Neural cell (in vitro differentiated cells): ENCODE results near the gene MTCH1. TPM values are rescaled to one million over a fixed set of nuclear protein-coding genes. Genes with fewer than 3 reads are reported as not detected.

ENCODE experiments used
- H2AFZ ChIP-seq: fragments of 200-600, 300-800 bp; sonication (generic), shearing (Covaris generic); 2 replicates; pipeline ENCODE4 v1.6.0; 2014; ENCODE audit warnings: low read depth, mild to moderate bottlenecking, antibody characterized with exemption, low read length, moderate library complexity
- H3F3A ChIP-seq: fragments of 200-600 bp; shearing (Covaris generic); 2 replicates; pipeline ENCODE4 v1.6.1; 2016; ENCODE audit warnings: mild to moderate bottlenecking, moderate library complexity, mixed read lengths, antibody characterized with exemption, low read length; ENCODE audit not compliant: insufficient read depth, poor library complexity, severe bottlenecking
- H3K27ac ChIP-seq: fragments of 200-600, 300-800 bp; sonication (generic), shearing (Covaris generic); 2 replicates; pipeline ENCODE4 v1.5.1; 2014; ENCODE audit warnings: mild to moderate bottlenecking, low read length, moderate library complexity
- H3K27me3 ChIP-seq: fragments of 300-800, 200-600 bp; sonication (generic), shearing (Covaris generic); 2 replicates; pipeline ENCODE4 v1.6.0; 2014; ENCODE audit warnings: mild to moderate bottlenecking, low read depth, low read length, moderate library complexity; ENCODE audit not compliant: insufficient read depth
- H3K36me3 ChIP-seq: fragments of 300-800, 200-600 bp; sonication (generic), shearing (Covaris generic); 2 replicates; pipeline ENCODE4 v1.5.1; 2014; ENCODE audit warnings: mild to moderate bottlenecking, antibody characterized with exemption, low read length, moderate library complexity; ENCODE audit not compliant: insufficient read depth
- H3K4me2 ChIP-seq: fragments of 300-800, 200-600 bp; sonication (generic), shearing (Covaris generic); 2 replicates; pipeline ENCODE4 v1.6.0; 2014; ENCODE audit warnings: mild to moderate bottlenecking, low read length
- H3K4me3 ChIP-seq: fragments of 300-800, 200-600 bp; sonication (generic), shearing (Covaris generic); 2 replicates; pipeline ENCODE4 v1.5.1; 2014; ENCODE audit warnings: mild to moderate bottlenecking, low read length, moderate library complexity
- H3K79me2 ChIP-seq: fragments of 200-600 bp; shearing (Covaris generic); replicated peaks from 2 replicates; pipeline ENCODE4 v1.6.0; 2014; ENCODE audit warnings: mild to moderate bottlenecking, low read length, moderate library complexity; ENCODE audit not compliant: insufficient read depth
- H3K9ac ChIP-seq: fragments of 300-800, 200-600 bp; sonication (generic), shearing (Covaris generic); 2 replicates; pipeline ENCODE4 v1.6.1; 2016; ENCODE audit warnings: mild to moderate bottlenecking, low read length, mixed read lengths
- H3K9me2 ChIP-seq: fragments of 200-600 bp; shearing (Covaris generic); 2 replicates; pipeline ENCODE4 v1.6.1; 2016; ENCODE audit warnings: mild to moderate bottlenecking, low read length, mixed read lengths; ENCODE audit not compliant: insufficient read depth
- H3K9me3 ChIP-seq: fragments of 200-600, 300-800 bp; sonication (generic), shearing (Covaris generic); 2 replicates; pipeline ENCODE4 v1.6.1; 2016; ENCODE audit warnings: mild to moderate bottlenecking, mixed run types, low read length, moderate library complexity, mixed read lengths
- H4K20me1 ChIP-seq: fragments of 200-600 bp; shearing (Covaris generic); 2 replicates; pipeline ENCODE4 v1.6.1; 2016; ENCODE audit warnings: mild to moderate bottlenecking, mixed run types; ENCODE audit not compliant: insufficient read depth
- CTCF ChIP-seq: fragments of 450-650 bp; IDR thresholded peaks from 2 replicates; pipeline ENCODE4 v1.5.1; 2014; ENCODE audit warnings: antibody characterized with exemption, mild to moderate bottlenecking, moderate library complexity; ENCODE audit not compliant: poor library complexity, severe bottlenecking
- EP300 ChIP-seq: fragments of 450-650 bp; conservative IDR thresholded peaks from 2 replicates; pipeline ENCODE4 v1.6.1; 2014; ENCODE audit warnings: antibody characterized with exemption, mild to moderate bottlenecking, moderate library complexity; ENCODE audit not compliant: poor library complexity, severe bottlenecking
- EZH2 ChIP-seq: fragments of 200-600, 300-800 bp; shearing (Covaris generic), sonication (generic); IDR thresholded peaks from 2 replicates; pipeline ENCODE4 v1.6.1; 2014; ENCODE audit warnings: antibody characterized with exemption, low read length, borderline replicate concordance, mild to moderate bottlenecking; ENCODE audit not compliant: insufficient read depth, poor library complexity, severe bottlenecking
- POLR2AphosphoS5 ChIP-seq: IDR thresholded peaks from 2 replicates; pipeline ENCODE4 v1.6.1; 2012
- RAD21 ChIP-seq: fragments of 450-650 bp; conservative IDR thresholded peaks from 2 replicates; pipeline ENCODE4 v1.6.1; 2014; ENCODE audit warnings: antibody characterized with exemption, mild to moderate bottlenecking, moderate library complexity
- REST ChIP-seq: IDR thresholded peaks from 2 replicates; pipeline ENCODE4 v1.6.1; 2012; ENCODE audit warnings: borderline replicate concordance
- SMC3 ChIP-seq: fragments of 450-650 bp; conservative IDR thresholded peaks from 2 replicates; pipeline ENCODE4 v1.6.1; 2014; ENCODE audit warnings: antibody characterized with exemption, mild to moderate bottlenecking, moderate library complexity; ENCODE audit not compliant: poor library complexity
- polyA plus RNA-seq: library from polyadenylated mRNA; depleted of rRNA; stranded (reverse); fragments of >200 nt; gene quantifications from 2 replicates; pipeline ENCODE4 v1.2.3, GENCODE V29; 2014

MTCH1 gene
- polyA plus RNA-seq, 1 donor from 2014 or later = 217 TPM

GRCh38 chr6:37027811-37028469 lies 41.9 kb upstream of the MTCH1 start:
- Histone ChIP-seq H3K9me3 (no peaks in the 10 kb centered on the region), H3K4me3 (no peak overlapping the region), H3F3A (no peaks in the 10 kb centered on the region), H3K9me2 (no peaks in the 10 kb centered on the region), H3K27me3 (no peaks in the 10 kb centered on the region), H4K20me1 (no peaks in the 10 kb centered on the region), H3K4me2 (no peak overlapping the region), H2AFZ (no peak overlapping the region), H3K79me2 (no peaks in the 10 kb centered on the region), H3K36me3 (no peaks in the 10 kb centered on the region), H3K9ac (no peak overlapping the region), H3K27ac (no peak overlapping the region)
- TF ChIP-seq RAD21 (no peak), SMC3 (no peak), EZH2 (no peak), CTCF (no peak), REST (no peak)

DNA sequence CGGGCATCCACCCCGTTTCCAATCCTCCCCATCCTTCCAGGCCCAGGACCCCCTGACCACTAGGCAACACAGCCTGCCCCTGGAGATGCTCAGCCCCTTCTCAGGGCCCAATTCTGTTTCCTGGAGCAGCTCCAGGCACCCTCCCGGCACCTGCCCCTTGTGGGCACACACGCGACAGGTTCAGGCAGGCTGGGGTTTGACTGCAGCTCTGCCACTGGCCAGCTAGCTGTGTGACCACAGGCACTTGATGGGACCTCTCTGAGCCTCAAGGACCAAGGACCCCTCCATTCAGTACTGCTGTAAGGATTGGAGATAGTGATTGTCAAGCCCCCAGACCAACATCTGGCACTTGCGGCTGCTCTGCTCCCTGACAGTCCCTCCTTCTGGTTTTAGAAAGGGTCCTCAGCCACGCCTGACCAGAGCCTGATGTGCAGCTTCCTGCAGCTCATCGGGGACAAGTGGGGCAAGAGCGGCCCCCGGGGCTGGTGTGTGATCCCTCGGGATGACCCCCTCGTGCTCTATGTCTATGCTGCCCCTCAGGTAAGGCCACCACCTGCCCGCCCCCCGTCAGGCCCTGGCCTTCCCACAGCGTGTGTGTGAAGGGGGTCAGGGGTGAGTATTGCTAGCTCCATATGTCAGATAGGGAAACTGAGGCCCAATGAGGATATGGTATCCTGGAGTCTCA lies 41.2 kb upstream of the MTCH1 start:
- H3K36me3 ChIP-seq = no peaks in the 10 kb centered on the region
- no peaks in the 10 kb centered on the region for H3K9me3 ChIP-seq
- no peak overlapping the region for H3K27ac ChIP-seq
- no peaks in the 10 kb centered on the region for H3K9me2 ChIP-seq
- H3K79me2 ChIP-seq = no peaks in the 10 kb centered on the region
- no peak overlapping the region for H3K4me3 ChIP-seq
- H3K4me2 ChIP-seq = no peak overlapping the region
- no peaks in the 10 kb centered on the region for H3F3A ChIP-seq
- no peaks in the 10 kb centered on the region for H3K27me3 ChIP-seq
- no peaks in the 10 kb centered on the region for H4K20me1 ChIP-seq
- no peak overlapping the region for H2AFZ ChIP-seq
- no peak overlapping the region for H3K9ac ChIP-seq
- TF ChIP-seq RAD21 (no peak), EP300 (no peak), POLR2AphosphoS5 (no peak)
